Measurements from ENCODE around the gene SOCS1.
"Not testable (repeated sequence)": the region's sequence is repeated elsewhere in the genome, so short reads cannot be mapped to it uniquely, and the experiment has no call there.

SOCS1 gene

DNA sequence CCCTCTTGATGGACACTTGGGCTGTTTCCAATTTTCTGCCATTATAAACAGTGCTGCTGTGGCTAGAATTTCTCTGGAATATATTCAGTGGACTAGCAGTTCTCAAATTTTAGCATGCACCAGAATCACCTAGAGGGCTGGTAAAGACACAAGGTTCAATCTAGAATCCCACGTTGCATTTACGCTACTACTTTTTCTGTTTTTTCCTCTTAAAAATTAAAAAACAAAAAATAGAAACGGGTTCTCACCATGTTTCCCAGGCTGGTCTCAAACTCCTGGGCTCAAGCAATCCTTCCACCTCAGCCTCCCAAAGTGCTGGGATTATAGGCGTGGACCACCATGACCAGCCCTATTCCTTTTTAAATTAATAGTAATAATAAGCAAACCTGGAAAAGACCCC, 39.7 kb upstream of the SOCS1 start:
- no peak for DNase-seq
- Histone ChIP-seq H3K36me3 (no peaks in the 10 kb centered on the region), H3K4me1 (peaks cover 4% of the 10 kb centered on the region; the same call in 1 of the 2 replicates), H3K9me3 (no peaks in the 10 kb centered on the region), H3K27me3 (no peaks in the 10 kb centered on the region), H3K4me3 (ENCODE audit: low read depth, low read length) (no peak overlapping the region)
- no peak for TF ChIP-seq CTCF (IDR thresholded peaks at IDR 0.05; ENCODE audit: low read depth, low read length)

DNA sequence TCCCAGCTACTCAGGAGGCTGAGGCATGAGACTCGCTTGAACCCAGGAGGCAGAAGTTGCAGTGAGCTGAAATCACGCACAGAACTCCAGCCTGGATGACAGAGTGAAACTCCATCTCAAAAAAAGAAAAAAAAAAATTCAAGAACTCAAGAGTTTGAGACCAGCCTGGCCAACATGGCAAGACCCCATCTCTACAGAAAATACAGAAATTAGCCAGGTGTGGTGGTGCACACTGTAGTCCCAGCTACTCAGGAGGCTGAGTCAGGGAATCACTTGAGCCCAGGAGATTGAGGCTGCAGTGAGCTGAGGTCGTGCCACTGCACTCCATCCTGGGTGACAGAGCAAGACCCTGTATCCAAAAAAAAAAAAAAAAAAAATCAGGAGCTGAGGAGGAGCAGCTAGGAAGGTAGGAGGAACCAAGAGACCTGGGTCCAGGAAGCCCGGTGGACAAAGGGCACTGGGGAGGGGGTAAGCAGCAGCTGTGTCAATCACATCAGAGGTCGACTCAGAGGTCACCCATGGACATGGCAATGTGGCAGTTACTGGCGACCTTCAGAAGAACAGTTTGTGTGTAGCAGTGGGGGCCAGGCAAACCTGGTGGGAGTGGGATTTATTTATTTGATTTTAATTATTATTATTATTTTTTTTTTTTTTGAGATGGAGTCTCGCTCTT, 36.2 kb upstream of the SOCS1 start:
- Histone ChIP-seq H3K36me3 (no peaks in the 10 kb centered on the region), H3K4me1 (peaks cover 4% of the 10 kb centered on the region; the same call in 1 of the 2 replicates), H3K9me3 (no peaks in the 10 kb centered on the region), H3K27me3 (no peaks in the 10 kb centered on the region), H3K4me3 (ENCODE audit: low read depth, low read length) (no peak overlapping the region)
- no peak for TF ChIP-seq CTCF (IDR thresholded peaks at IDR 0.05; ENCODE audit: low read depth, low read length)
- DNase-seq: no peak

DNA sequence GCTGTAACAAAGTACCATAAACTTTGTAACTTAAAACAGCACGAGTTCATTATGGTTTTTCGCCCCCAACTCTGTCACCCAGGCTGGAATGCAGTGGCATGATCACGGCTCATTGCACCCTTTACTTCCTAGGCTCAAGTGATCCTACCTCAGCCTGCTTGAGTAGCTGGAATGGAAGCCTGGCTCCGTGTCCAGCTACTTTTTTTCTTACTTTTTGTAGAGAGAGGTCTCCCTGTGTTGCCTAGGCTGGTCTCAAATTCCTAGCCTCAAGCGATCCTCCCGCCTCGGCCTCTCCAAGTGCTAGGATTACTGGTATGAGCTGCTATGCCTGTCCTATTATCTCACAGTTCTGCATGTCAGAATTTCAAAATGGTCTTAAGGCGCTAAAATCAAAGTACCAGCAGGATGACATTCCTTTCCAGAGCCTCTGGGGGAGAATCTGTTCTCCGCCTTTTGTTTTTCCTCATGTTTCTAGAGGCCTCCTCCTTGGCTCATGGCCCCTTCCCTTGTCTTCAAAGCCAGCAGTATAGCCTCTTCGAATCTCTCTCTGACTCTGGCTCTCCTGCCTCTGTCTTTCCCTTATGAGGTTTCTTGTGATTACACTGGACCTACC, 35.2 kb upstream of the SOCS1 start:
- Histone ChIP-seq H3K36me3 (no peaks in the 10 kb centered on the region), H3K4me3 (ENCODE audit: low read depth, low read length) (no peak overlapping the region), H3K9me3 (no peaks in the 10 kb centered on the region), H3K27me3 (no peaks in the 10 kb centered on the region), H3K4me1 (no peaks in the 10 kb centered on the region)
- TF ChIP-seq CTCF (IDR thresholded peaks at IDR 0.05; ENCODE audit: low read depth, low read length): no peak
- DNase-seq: no peak

DNA sequence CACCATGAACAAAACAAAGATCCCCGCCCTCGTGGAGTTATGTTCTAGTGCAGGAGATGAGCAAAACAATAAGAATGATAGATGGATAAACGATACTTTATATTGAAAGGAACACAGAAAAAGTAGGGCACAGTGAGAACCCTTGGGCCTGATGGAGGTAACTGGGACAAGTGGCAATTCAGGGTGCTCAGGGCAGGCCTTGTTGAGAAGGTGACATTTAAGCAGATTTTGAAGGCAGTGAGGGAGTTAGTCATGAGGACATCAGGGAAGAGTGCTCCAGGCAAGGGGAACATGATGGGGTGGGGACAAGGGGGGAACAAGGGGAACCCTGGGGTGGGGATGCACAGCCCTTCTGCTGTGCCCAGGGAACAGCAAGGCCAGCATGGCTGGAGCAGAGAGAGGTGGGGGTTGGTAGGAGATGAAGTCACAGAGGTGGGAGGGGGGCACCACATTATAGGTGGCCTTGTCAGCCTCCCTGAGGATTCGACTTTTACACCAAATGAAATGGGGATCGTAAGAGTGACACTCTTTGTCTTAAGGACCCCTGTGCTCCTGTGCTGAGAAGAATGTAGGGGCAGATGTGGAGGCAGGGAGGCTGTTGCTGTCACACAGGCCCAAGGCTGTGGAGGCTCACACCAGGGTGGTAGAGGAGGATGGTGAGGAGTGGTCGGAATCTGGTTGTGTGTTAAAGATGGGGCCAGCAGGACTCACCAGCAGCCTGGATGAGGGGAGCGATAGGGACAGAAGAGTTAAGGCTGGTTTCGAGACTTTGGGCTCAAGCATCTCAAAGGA, 34.3 kb upstream of the SOCS1 start:
- Histone ChIP-seq H3K9me3 (no peaks in the 10 kb centered on the region), H3K4me3 (ENCODE audit: low read depth, low read length) (no peak overlapping the region), H3K27me3 (no peaks in the 10 kb centered on the region), H3K4me1 (no peaks in the 10 kb centered on the region), H3K36me3 (no peaks in the 10 kb centered on the region)
- no peak for TF ChIP-seq CTCF (IDR thresholded peaks at IDR 0.05; ENCODE audit: low read depth, low read length)
- DNase-seq: no peak

DNA sequence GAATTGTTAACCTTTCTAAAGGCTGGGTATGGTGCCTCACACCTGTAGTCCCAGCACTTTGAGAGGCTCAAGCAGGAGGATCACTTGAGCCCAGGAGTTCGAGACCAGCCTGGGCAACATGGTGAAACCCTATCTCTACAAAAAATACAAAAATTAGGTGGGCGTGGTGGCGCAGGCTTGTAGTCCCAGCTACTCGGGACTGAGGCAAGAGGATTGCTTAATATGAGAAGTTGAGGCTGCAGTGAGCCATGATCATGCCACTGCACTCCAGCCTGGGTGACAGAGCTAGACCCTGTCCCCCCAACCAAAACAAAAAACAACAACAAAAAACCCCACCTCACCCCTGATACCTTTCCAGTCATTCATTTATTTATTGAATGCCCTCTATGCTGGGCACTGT, 33.7 kb upstream of the SOCS1 start:
- not testable (repeated sequence) for H3K36me3 ChIP-seq; DNase-seq; H3K9me3 ChIP-seq; H3K4me1 ChIP-seq; H3K4me3 ChIP-seq (ENCODE audit: low read depth, low read length); H3K27me3 ChIP-seq

DNA sequence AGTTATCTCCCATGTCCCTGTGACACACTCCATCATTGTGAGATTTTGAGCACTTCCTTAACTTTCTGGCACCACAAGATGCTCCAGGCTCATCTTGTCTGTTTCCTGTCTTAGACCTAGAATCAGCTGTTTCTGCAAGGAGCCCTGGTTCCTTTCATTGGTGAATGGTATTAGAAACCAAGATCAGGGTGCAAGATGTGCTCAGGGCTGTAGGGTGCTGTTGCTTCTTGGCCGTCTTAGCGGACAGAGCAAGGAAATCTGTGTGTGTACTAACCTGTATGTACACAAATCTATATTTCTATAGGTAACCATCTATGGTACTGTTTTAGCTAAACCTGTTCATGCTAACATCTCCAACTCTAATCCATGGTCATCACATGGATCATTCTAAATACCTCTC, 33.2 kb upstream of the SOCS1 start:
- H3K36me3 ChIP-seq: no peaks in the 10 kb centered on the region
- no peaks in the 10 kb centered on the region for H3K27me3 ChIP-seq
- DNase-seq: no peak
- no peaks in the 10 kb centered on the region for H3K4me1 ChIP-seq
- no peak overlapping the region for H3K4me3 ChIP-seq (ENCODE audit: low read depth, low read length)
- TF ChIP-seq CTCF (IDR thresholded peaks at IDR 0.05; ENCODE audit: low read depth, low read length): no peak
- no peaks in the 10 kb centered on the region for H3K9me3 ChIP-seq

Measured in BE2C (cell line).